ENCODE results near the gene MORN4. TPM values are rescaled to one million over a fixed set of nuclear protein-coding genes. Genes with fewer than 3 reads are reported as not detected.

Gene MORN4
- total and polyA plus RNA-seq, 9 of the 15 experiments (the other 6 are each of a cell fraction or from before 2014, with no cell fraction given): 8.3 to 23.9 (median 11.7) TPM

- TF ChIP-seq ETV6 (IDR thresholded peaks at IDR 0.05; ENCODE audit: borderline replicate concordance in 1 of 2, low read depth in 2 of 2, low read length in 1 of 2) (peak in 1 of 2 experiments; percentile 83; a peak in 2 of 4 replicates), ETV6 (CRISPR knock-in tag; IDR thresholded peaks at IDR 0.05; ENCODE audit: borderline replicate concordance) (no peak), TAF9B (IDR thresholded peaks at IDR 0.05; ENCODE audit: partially characterized antibody) (peak; percentile 41), CBX3 (IDR thresholded peaks at IDR 0.05; ENCODE audit: borderline replicate concordance in 1 of 2, low read length in 2 of 2) (peak in 1 of 2 experiments; percentile 24; a peak in 1 of 3 replicates), ERF (CRISPR knock-in tag; IDR thresholded peaks at IDR 0.05) (no peak), NR4A1 (CRISPR knock-in tag; IDR thresholded peaks at IDR 0.05) (no peak), NR4A1 (tag; IDR thresholded peaks at IDR 0.05) (no peak), CTBP1 (IDR thresholded peaks at IDR 0.05; ENCODE audit: borderline replicate concordance) (peak; percentile 94), ELF2 (CRISPR knock-in tag; IDR thresholded peaks at IDR 0.05) (no peak), CBFA2T2 (conservative IDR thresholded peaks at IDR 0.05) (peak; percentile 92), ZC3H8 (IDR thresholded peaks at IDR 0.05) (no peak), RFX1 (IDR thresholded peaks at IDR 0.05) (no peak), MBD1 (CRISPR knock-in tag; IDR thresholded peaks at IDR 0.05) (no peak), HNRNPUL1 (IDR thresholded peaks at IDR 0.05; ENCODE audit: low read length) (no peak), ARNT (IDR thresholded peaks at IDR 0.05) (peak; percentile 32 to 79; a peak in 2 of 4 replicates), NFRKB (IDR thresholded peaks at IDR 0.05; ENCODE audit: low read depth) (no peak), KAT2B (IDR thresholded peaks at IDR 0.05; ENCODE audit: low read depth, low read length) (no peak), STAT5A (IDR thresholded peaks at IDR 0.05; ENCODE audit: borderline replicate concordance, low read length) (peak; percentile 68), ZNF316 (IDR thresholded peaks at IDR 0.05) (no peak), EHMT2 (IDR thresholded peaks at IDR 0.05) (no peak; the same call in none of the 2 replicates), KHSRP (IDR thresholded peaks at IDR 0.05) (no peak), NCOA6 (IDR thresholded peaks at IDR 0.05) (no peak), SREBF1 (IDR thresholded peaks at IDR 0.05; ENCODE audit: borderline replicate concordance, low read depth, low read length) (no peak), SOX6 (IDR thresholded peaks at IDR 0.05) (peak; percentile 99), POU5F1 (IDR thresholded peaks at IDR 0.05; ENCODE audit: borderline replicate concordance, low read depth, low read length, partially characterized antibody) (no peak), POLR2AphosphoS5 (IDR thresholded peaks at IDR 0.05; ENCODE audit: control insufficient read depth, insufficient read depth, low read depth, low read length) (peak; percentile 75; the same call in 1 of the 2 replicates), EP400 (IDR thresholded peaks at IDR 0.05) (peak; percentile 29; the same call in 1 of the 2 replicates), SMAD2 (IDR thresholded peaks at IDR 0.05; ENCODE audit: low read depth, low read length) (no peak), HMG20B (CRISPR knock-in tag; IDR thresholded peaks at IDR 0.05) (no peak), STAT6 (CRISPR knock-in tag; IDR thresholded peaks at IDR 0.05) (no peak), DNMT1 (IDR thresholded peaks at IDR 0.05) (no peak)
These were observed 31.1 kb upstream of the MORN4 start (continued) for GRCh38 chr10:97664282-97664850.
